SKM-1 (cell line): Measurements from ENCODE around the gene STK11IP.

Experiments
- DNase-seq: peaks from one replicate; lab custom pipeline; 2025; ENCODE audit not compliant: unreplicated experiment; lab: John Stamatoyannopoulos, UW

Gene STK11IP

DNA sequence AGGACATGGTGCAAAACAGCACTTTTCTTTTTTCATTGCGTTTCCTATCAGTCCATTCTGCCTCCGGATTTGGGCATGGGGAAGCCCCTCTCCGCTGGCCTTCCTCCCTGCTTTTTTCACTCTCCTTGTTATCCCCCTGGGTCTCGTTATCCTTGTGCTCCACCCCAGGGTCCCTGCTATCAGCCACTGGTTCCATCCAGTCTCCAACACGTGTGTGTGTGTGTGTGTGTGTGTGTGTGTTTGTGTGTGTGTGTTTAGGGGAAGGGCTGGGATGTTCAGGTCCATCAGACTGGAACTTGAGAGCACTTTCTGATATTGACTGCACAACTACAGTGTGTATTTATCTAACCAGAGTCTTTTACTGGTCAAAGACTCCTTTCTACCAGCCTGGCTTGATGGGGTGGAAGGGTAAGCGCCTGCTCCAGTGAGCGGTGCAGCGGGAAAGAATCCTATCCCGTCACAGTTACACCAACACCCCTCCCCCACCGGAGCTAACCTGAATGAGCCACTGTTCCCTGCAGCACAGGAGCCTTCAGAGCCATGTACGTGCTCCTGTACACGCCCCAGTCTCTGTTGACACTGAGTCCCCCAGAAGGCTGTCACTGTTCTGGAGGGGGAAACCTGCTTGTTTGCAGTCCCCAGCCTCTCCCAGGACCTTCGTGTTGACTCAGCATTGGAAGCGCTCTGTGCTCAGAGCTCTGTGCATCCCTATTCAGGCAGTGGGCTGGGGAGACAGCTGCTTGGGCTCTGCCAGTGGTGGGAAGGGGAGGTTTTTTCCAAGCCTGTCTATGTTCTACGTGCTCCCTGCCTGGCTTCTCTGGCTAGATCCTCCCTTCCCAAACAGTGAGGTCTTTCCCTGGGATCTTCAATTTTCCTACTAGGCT lies 20.9 kb upstream of the STK11IP start:
- no peak for DNase-seq

DNA sequence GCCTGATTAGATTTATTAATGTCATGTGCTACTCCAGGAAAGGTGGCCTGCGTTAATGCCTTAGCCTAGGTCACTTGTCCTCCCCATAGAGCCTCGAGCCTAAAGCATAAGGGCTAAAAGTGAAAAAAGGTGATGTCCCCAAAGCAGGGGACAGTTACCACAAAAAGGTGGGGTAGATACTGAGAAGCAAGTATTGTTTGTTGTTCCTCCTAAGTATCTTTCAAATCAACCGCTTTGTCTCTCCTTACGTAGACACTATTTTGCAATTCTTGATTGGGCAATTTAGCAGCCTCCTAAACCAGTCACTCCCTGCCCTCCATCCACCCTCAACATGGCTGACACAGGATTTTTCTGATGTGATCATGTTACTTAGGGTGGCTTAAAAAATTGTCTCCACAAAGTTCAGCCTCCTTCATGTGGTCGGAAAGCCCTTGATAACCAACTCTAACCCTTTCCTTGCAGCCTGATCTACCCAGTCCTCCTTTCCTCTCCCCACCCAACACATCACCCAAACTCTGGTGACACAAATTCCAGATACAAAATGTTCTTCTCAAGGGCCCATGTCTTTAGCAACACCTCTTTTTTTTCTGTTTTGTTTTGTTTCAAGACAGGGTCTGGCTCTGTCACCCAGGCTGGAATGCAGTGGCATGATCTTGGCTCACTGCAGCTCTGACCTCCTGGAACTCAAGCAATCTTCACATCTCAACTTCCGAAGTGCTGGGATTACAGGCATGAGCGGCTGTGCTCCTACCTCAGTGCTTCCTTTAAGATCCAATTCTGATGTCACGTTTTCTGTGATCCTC lies 18.6 kb upstream of the STK11IP start:
- DNase-seq: peak; percentile 58

GRCh38 chr2:219581346-219581745 lies 16.3 kb upstream of the STK11IP start:
- DNase-seq: no peak

- DNase-seq: no peak
Measured at GRCh38 chr2:219591091-219591490, 6.6 kb upstream of the STK11IP start.

DNA sequence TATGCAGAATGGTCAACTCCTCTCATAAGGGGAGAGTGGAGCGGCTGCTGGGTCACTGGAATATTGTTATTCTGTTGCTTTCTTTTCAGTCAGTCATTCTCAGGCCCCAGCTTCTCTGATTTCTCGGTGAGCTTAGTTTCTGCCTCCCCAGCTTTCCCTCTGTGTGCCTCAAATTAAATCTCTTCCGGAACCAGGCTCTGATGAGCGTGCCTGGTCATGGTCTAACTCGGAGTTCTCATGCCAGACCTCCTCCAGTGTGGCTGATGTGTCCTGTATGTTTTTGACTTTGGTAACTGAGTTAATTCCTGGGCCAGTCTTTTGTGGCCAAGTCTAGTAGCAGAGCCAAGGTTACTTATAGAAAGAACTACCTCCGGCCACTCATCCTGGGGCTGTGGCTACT lies 4.9 kb upstream of the STK11IP start:
- DNase-seq: no peak

GRCh38 chr2:219593154-219593553 lies 4.5 kb upstream of the STK11IP start:
- DNase-seq: no peak

DNA sequence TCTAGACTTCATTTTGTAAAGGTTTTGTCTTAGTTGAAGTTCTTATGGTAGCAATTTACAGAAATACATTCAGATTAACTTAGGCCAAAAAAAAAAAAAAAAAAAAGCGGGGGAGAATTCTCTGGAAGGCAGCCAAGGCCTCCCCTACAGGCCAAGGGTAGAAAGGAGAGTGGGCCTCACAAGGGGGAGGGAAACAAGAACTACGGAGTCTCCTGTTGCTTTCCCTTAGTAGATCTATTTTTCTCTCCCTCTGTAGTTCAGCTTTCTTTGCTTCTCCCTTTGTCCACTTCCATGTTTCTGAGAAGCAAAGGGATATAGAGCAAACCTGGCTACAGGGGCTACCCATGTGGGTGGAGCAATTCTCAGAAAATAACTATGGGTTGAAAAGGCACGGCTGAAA lies 2.4 kb upstream of the STK11IP start:
- DNase-seq: no peak

GRCh38 chr2:219596954-219597551 lies 604 bp upstream of the STK11IP start:
- no peak for DNase-seq

DNA sequence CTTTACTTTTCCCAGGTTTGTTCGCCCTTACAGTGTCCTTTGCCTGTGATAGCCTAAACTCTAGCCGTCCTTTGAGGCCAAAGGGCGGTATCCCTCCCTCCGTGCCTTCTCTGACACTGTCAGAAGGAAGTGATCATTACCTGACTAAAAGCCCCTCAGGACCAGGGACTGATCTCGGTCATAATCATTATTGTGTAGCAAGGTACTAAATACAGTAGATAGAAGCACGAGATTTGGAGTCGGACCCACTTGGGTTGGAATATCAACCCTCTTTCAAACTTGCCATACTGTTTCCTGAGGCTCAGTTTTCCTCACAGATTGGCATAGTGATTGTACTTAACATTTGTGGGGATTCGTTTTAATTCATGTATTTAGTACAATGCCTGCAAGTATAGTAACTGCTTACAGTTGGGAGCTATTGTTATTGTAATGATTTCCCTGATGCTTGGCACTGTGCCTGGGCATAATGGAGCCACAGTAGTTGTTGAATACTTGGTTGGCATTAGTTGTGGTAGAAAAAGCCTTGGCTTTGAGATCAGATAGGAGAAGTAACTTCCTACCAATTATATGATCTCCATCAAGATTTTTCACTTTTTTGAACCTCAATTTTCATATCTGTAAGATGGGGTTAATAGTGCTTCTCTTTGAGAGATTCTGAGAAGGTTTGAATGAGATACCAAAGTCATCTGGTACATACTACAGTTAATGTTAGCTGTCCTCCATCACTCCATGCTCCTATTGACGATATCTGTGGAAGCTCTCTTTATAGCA lies 836 bp downstream of the STK11IP start:
- no peak for DNase-seq

DNA sequence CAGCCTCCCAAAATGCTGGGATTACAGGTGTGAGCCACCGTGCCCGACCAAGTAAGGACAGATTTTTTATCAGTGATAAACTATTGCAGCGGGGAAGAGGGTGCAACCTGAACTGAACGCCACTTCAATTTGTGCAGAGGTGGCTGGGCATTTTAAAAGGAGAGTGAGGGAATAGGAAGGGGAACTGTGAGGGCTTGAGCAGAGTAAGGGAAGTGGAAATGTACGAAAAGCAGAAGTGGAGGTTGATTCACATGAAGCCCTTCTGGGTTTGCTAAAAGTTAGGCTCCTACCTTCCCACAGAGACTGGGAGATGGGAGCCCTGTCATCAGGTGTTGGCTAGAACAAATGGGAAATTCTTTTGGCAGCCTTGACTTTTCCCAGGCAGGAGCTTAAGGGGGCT lies 6.1 kb downstream of the STK11IP start:
- DNase-seq: peak; percentile 92

- no peak for DNase-seq
Measured at GRCh38 chr2:219605607-219605954, 7.9 kb downstream of the STK11IP start.

DNA sequence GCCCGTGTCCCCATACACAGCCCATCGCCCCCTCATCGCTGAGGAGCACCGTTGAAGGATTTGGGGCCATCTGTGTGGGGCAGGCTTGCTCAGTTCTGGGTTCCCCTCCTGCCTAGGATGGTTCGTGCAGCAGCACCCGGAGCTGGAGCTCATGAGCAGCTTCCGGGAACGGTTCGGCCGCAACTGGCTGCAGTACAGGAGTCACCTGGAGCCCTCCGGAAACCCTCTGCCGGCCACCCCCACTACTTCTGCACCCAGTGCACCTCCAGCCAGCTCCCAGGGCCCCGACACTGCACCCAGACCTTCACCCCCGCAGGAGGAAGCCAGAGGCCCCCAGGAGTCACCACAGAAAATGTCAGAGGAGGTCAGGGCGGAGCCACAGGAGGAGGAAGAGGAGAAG lies 10.3 kb downstream of the STK11IP start:
- DNase-seq: no peak

GRCh38 chr2:219608399-219608964 lies 10.8 kb downstream of the STK11IP start:
- no peak for DNase-seq

DNA sequence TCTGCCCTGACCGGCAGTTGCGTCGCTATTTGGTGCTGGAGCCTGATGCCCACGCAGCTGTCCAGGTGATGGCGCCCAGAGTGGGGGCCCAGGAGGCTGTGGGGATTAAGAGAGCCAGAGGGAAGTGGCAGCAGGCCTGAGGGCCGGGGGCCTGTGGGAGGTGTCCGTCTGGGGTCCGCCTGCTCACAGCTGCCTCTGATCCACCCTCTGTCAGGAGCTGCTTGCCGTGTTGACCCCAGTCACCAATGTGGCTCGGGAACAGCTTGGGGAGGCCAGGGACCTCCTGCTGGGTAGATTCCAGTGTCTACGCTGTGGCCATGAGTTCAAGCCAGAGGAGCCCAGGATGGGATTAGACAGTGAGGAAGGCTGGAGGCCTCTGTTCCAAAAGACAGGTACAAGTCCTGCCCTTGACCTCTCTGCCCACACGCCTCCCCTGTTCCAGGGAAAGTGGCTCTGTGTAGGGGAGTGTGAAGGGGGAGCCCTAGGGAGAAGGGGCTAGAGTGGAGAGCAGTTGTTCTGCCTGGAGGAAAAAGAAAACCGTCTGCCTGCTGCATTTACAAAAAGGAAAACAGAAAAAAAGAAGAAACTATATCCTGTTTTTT lies 11.6 kb downstream of the STK11IP start:
- no peak for DNase-seq

- no peak for DNase-seq
Measured at GRCh38 chr2:219611306-219611705, 13.6 kb downstream of the STK11IP start.

DNA sequence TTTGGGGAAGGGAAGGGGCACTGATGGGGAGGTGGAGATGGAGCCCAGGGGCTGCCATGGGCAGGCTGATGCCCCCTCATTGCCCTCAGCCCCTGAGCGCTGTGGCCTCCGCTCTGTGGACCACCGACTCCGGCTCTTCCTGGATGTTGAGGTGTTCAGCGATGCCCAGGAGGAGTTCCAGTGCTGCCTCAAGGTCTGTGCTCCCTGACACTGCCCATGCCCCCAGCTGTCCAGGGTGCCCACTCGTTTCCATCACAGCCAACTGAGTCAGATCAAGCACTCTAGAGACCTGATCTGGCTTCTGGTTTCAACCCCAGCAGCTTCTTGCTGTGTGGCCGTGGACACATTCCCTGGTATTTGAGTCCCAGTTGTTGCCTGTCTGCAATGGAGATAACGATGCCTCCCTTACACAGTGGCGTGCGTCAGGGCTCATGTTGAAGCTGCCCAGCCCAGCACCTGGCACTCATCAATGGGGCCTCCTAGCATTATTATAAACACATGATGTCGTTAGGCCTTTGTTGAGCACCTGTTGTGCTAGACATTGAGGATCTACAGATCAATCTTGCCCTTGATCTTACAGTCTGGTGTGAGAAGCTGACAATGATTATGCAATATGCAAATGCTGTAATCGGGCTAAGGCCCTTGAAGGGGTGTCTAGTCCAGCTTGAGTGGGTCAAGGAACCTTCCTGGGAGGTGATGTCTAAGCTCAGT lies 14.4 kb downstream of the STK11IP start:
- DNase-seq: no peak

- DNase-seq: peak; percentile 14
Measured at GRCh38 chr2:219612577-219613286, 15.1 kb downstream of the STK11IP start.

DNA sequence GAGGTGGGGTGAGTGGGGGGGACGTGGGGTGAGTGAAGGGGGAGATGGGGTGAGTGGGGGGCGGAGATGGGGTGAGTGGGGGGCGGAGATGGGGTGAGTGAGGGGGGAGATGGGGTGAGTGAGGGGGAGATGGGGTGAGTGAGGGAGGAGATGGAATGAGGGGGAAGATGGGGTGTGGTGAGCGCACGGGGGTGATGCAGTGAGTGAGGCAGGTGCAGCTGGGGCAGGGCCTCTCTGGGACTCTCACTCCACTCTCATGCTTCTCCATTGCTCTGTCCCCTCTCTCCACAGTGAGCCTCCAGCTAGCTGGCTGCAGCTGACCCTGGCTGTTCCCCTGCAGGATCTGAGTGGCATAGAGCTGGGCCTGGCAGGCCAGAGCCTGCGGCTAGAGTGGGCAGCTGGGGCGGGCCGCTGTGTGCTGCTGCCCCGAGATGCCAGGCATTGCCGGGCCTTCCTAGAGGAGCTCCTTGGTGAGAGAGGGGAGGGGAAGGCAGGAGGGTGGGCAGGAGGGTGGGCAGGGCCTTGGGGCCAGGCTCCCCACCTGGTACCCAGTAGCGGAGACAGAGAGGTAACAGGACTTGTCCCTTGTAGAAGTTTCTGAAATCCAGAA lies 15.9 kb downstream of the STK11IP start:
- no peak for DNase-seq
